Duodenal mucosa (tissue), 2 donors: ENCODE results near the gene LY9.

Experiments
- H3K27ac ChIP-seq: one replicate; pipeline ENCODE4 v1.7.0; 2013; ENCODE audit warnings: low read depth, low read length
- H3K27me3 ChIP-seq, 2 donors: one replicate each; pipeline ENCODE4 v1.7.0; 2013; ENCODE audit warnings: low read length in 2 of 2, control low read depth in 1 of 2; ENCODE audit not compliant: insufficient read depth in 2 of 2, control insufficient read depth in 1 of 2
- H3K36me3 ChIP-seq, 2 donors: one replicate each; pipeline ENCODE4 v1.7.0; 2013; ENCODE audit warnings: low read length in 2 of 2, control low read depth in 1 of 2; ENCODE audit not compliant: insufficient read depth in 2 of 2, control insufficient read depth in 1 of 2
- H3K4me1 ChIP-seq, 2 donors: one replicate each; pipeline ENCODE4 v1.7.0; 2013; ENCODE audit warnings: low read length in 2 of 2, control low read depth in 1 of 2; ENCODE audit not compliant: insufficient read depth in 2 of 2, control insufficient read depth in 1 of 2
- H3K4me3 ChIP-seq, 2 donors: one replicate each; pipeline ENCODE4 v1.7.0; 2013; ENCODE audit warnings: low read length in 2 of 2, low read depth in 1 of 2
- H3K9ac ChIP-seq, 2 donors: one replicate each; pipeline ENCODE4 v1.7.0; 2013; ENCODE audit warnings: low read length in 2 of 2, low read depth in 1 of 2
- H3K9me3 ChIP-seq, 2 donors: one replicate each; pipeline ENCODE4 v1.7.0; 2013; ENCODE audit warnings: low read length in 2 of 2, control low read depth in 1 of 2; ENCODE audit not compliant: control insufficient read depth in 1 of 2

Gene LY9

GRCh38 chr1:160814316-160814715 is 18.3 kb downstream of the LY9 start:
- Histone ChIP-seq H3K27ac (no peak overlapping the region), H3K4me3 (no peak overlapping the region), H3K27me3 (no peaks in the 10 kb centered on the region), H3K9ac (no peak overlapping the region), H3K4me1 (peaks cover 0 to 8% of the 10 kb centered on the region in 2 donors), H3K36me3 (no peaks in the 10 kb centered on the region), H3K9me3 (no peaks in the 10 kb centered on the region)

GRCh38 chr1:160814856-160815255 is 18.9 kb downstream of the LY9 start:
- H3K4me3 ChIP-seq = no peak overlapping the region
- H3K4me1 ChIP-seq = peaks cover 0 to 8% of the 10 kb centered on the region in 2 donors
- no peak overlapping the region for H3K9ac ChIP-seq
- H3K9me3 ChIP-seq = no peaks in the 10 kb centered on the region
- no peaks in the 10 kb centered on the region for H3K36me3 ChIP-seq
- no peak overlapping the region for H3K27ac ChIP-seq
- no peaks in the 10 kb centered on the region for H3K27me3 ChIP-seq

GRCh38 chr1:160818207-160818937 is 22.4 kb downstream of the LY9 start:
- Histone ChIP-seq H3K36me3 (no peaks in the 10 kb centered on the region), H3K4me3 (no peak overlapping the region), H3K9ac (no peak overlapping the region), H3K9me3 (no peaks in the 10 kb centered on the region), H3K27ac (no peak overlapping the region), H3K4me1 (peaks cover 0 to 4% of the 10 kb centered on the region in 2 donors), H3K27me3 (no peaks in the 10 kb centered on the region)

DNA sequence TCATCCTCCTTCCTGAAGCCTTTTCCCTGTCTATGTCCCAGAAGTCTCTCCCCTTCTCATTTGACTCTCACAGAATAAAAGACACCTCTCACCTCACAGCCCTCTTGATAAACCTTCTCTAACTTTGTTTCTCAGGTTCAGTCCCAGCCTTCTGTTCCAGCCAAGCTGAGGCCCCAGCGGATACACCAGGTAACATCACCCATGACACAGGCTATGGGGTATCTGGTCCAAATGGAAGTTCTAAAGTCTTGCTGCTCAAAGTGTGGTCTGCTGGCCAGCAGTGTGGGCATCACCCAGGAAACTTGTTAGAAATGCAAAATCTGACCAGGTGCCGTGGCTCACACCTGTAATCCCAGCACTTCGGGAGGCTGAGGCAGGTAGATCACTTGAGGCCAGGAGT is 23.2 kb downstream of the LY9 start:
- H3K4me1 ChIP-seq = no peaks in the 10 kb centered on the region
- H3K9ac ChIP-seq = no peak overlapping the region
- H3K27ac ChIP-seq = no peak overlapping the region
- H3K27me3 ChIP-seq = no peaks in the 10 kb centered on the region
- no peaks in the 10 kb centered on the region for H3K9me3 ChIP-seq
- H3K4me3 ChIP-seq = no peak overlapping the region
- no peaks in the 10 kb centered on the region for H3K36me3 ChIP-seq

GRCh38 chr1:160821627-160822026 is 25.7 kb downstream of the LY9 start:
- Histone ChIP-seq H3K9me3 (no peaks in the 10 kb centered on the region), H3K27me3 (no peaks in the 10 kb centered on the region), H3K9ac (no peak overlapping the region), H3K27ac (no peak overlapping the region), H3K4me1 (no peaks in the 10 kb centered on the region), H3K4me3 (no peak overlapping the region), H3K36me3 (no peaks in the 10 kb centered on the region)

DNA sequence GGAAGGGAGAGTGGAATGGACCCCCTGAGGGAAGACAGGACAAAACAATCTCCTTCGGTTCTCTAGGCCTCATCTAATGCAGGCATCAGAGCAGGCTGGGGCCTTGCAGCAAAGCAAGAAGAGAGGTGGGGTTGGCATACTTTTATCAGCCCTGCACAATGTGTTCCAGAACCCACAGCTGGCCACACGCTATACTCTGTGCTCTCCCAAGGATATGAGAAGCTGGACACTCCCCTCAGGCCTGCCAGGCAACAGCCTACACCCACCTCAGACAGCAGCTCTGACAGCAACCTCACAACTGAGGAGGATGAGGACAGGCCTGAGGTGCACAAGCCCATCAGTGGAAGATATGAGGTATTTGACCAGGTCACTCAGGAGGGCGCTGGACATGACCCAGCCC is 27.3 kb downstream of the LY9 start:
- Histone ChIP-seq H3K4me3 (no peak overlapping the region), H3K9ac (no peak overlapping the region), H3K4me1 (no peaks in the 10 kb centered on the region), H3K27ac (no peak overlapping the region), H3K27me3 (no peaks in the 10 kb centered on the region), H3K36me3 (no peaks in the 10 kb centered on the region), H3K9me3 (no peaks in the 10 kb centered on the region)

GRCh38 chr1:160826546-160826945 is 30.6 kb downstream of the LY9 start:
- no peak overlapping the region for H3K4me3 ChIP-seq
- no peaks in the 10 kb centered on the region for H3K9me3 ChIP-seq
- H3K27ac ChIP-seq = no peak overlapping the region
- H3K4me1 ChIP-seq = no peaks in the 10 kb centered on the region
- H3K9ac ChIP-seq = no peak overlapping the region
- no peaks in the 10 kb centered on the region for H3K27me3 ChIP-seq
- H3K36me3 ChIP-seq = no peaks in the 10 kb centered on the region

DNA sequence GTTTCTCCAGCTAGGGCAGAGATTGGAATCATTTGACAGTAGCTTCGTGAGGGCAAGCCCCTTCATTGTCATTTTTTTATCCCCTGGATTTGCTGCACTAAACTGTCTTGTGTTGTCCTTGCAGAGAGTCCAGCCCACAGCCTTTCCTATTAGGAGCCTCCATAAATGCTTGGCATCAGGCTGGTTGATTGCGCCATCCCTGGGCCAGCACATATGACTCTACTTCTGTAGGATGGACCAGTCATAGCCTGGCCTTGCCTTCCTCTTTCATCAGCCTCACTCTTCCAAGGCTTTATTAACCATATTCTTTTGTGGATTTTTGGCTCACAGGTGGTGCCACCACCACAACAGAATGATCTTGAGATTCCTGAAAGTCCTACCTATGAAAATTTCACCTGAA is 31.4 kb downstream of the LY9 start:
- Histone ChIP-seq H3K4me1 (no peaks in the 10 kb centered on the region), H3K36me3 (no peaks in the 10 kb centered on the region), H3K9me3 (no peaks in the 10 kb centered on the region), H3K27me3 (no peaks in the 10 kb centered on the region), H3K4me3 (no peak overlapping the region), H3K9ac (no peak overlapping the region), H3K27ac (no peak overlapping the region)

- Histone ChIP-seq H3K27me3 (no peaks in the 10 kb centered on the region), H3K4me1 (no peaks in the 10 kb centered on the region), H3K9me3 (no peaks in the 10 kb centered on the region), H3K36me3 (no peaks in the 10 kb centered on the region), H3K27ac (no peak overlapping the region), H3K4me3 (no peak overlapping the region), H3K9ac (no peak overlapping the region)
Measured at GRCh38 chr1:160829766-160830165, 33.8 kb downstream of the LY9 start.

GRCh38 chr1:160830321-160831153 is 34.6 kb downstream of the LY9 start:
- Histone ChIP-seq H3K27ac (no peak overlapping the region), H3K9ac (no peak overlapping the region), H3K27me3 (no peaks in the 10 kb centered on the region), H3K4me1 (peaks cover 0 to 3% of the 10 kb centered on the region in 2 donors), H3K4me3 (no peak overlapping the region), H3K9me3 (no peaks in the 10 kb centered on the region), H3K36me3 (no peaks in the 10 kb centered on the region)
